HFF-Myc (cell line): ENCODE measurements around the gene ERLIN1.

Source experiments
- DNase-seq: peaks from one replicate; pipeline ENCODE4 v3.0.0-alpha.2; 2011; ENCODE audit warnings: low read depth; ENCODE audit errors: extremely low read depth
- H3K4me3 ChIP-seq: replicated peaks from 2 replicates; pipeline ENCODE4 v1.5.1; 2011; ENCODE audit warnings: low read depth, mild to moderate bottlenecking, control low read depth, low read length
- TF ChIP-seq, protein P1 (sequence below): IDR thresholded peaks from 2 replicates; pipeline ENCODE4 v1.5.1; 2012; ENCODE audit warnings: mild to moderate bottlenecking, low read depth, low read length, control low read depth; ENCODE audit errors: missing control alignments

ERLIN1 gene

DNA sequence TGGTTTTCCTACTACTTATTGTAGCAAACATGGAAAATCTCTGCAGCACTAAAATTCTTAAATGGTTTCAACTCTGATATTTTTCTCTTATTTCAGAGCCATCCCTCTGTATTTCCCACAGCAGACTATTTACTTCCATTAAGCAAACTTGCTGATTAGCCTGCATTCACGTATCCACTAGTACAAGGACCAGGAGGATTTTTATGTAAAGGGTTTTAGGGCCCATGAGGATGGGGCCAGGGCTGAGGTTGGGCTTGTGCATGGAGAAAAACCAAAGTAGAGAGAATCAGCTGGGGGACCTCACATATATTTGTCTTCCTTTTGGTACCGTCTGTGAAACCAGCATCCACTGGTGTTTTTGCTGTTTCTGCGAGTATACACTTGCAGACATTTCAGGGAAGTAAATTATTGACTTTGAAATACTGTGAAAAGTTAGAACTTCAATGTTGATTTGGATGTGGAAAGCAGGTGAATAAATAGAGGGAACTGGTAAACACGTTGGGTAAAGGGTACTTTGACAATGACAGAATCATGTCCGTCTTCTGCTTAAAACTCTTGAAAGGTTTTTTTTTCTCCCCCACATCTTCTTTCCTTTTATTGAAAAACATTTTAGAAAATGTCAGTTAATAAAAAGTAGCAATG lies 44.3 kb downstream of the ERLIN1 start:
- H3K4me3 ChIP-seq = no peak overlapping the region
- no peak for DNase-seq
- TF ChIP-seq, protein P1, sequence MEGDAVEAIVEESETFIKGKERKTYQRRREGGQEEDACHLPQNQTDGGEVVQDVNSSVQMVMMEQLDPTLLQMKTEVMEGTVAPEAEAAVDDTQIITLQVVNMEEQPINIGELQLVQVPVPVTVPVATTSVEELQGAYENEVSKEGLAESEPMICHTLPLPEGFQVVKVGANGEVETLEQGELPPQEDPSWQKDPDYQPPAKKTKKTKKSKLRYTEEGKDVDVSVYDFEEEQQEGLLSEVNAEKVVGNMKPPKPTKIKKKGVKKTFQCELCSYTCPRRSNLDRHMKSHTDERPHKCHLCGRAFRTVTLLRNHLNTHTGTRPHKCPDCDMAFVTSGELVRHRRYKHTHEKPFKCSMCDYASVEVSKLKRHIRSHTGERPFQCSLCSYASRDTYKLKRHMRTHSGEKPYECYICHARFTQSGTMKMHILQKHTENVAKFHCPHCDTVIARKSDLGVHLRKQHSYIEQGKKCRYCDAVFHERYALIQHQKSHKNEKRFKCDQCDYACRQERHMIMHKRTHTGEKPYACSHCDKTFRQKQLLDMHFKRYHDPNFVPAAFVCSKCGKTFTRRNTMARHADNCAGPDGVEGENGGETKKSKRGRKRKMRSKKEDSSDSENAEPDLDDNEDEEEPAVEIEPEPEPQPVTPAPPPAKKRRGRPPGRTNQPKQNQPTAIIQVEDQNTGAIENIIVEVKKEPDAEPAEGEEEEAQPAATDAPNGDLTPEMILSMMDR = no peak

DNA sequence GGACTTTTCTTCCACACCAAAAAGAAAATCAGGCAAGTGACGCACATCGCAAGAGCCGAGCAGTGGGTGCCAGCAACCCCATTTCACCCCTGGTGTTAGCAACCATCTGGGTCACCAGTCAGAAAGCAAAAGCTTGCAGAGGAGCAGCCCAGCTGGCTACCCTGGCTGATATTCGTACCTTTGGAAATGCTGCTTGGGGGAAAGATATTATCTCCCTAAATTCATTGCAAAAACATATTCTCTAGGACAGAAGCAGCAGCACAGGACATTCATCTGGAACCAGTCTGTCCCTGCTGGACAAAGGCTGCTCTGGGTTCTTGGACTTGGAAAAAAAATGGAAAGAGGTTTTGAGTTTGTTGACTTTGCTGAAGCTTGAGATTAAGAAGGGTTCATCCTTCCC lies 45.8 kb downstream of the ERLIN1 start:
- no peak for DNase-seq
- no peak overlapping the region for H3K4me3 ChIP-seq
- TF ChIP-seq, protein P1 = no peak

DNA sequence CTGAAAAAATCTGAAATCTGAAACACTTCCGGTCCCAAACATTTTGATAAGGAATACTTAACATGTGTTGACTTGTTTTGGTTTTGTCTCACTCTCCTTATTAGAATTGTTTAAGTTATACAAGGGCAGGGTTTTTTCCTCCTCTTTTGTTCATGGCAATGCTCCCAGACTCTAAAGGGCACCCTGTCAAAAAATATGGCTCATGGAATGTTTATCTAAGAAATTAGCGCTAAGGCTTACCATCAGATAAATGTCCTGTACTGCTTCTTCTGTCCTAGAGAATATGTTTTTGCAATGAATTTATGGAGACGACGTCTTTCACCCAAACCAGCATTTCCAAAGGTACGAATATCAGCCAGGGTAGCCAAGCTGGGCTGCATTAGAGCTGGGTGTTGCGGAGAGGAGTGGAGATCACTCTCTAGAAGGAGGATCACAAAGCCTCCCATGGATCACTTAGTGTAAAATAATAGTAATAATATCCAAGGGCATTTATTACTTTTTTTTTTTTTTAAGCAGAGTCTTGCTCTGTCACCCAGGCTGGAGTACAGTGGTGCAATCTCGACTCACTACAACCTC lies 46.8 kb downstream of the ERLIN1 start:
- H3K4me3 ChIP-seq = no peak overlapping the region
- TF ChIP-seq, protein P1 = no peak
- no peak for DNase-seq

DNA sequence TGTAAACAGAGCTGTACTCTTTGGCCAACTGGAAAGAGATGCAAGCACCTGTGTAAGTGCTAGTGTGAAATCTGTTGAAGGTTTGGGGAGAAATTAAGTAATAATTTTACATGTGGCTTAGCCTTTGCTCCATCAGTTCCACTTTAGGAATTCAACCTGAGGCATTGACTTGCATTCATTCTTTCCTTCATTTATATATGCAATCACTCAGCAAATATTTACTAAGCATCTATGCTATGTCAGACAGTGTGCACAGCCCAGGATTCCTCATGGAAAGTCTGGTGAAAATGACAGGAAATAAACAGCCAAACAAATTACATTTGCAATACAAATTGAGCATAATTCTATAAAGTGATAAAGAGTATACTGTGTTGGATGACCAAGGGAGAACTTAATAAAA lies 50.3 kb downstream of the ERLIN1 start:
- DNase-seq = no peak
- TF ChIP-seq, protein P1 = no peak
- no peak overlapping the region for H3K4me3 ChIP-seq

DNA sequence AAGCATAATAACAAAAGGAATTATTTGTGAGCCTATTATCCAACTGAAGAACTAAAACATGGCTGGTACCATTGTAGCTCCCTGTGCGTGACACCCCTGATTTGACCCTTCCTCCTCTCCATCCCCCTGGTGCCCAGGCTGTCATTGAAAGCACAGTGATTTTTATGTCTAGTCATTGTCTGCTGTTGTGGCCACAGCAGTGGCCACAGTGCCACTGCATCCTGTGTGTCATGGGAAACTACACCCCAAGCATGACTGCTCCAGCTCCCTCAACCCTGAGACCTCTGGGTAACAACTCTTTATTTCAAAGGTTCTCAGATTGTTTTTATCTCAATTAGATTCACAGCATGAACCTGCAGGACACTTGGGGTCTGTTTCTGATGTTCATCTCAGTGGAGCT lies 52.0 kb downstream of the ERLIN1 start:
- TF ChIP-seq, protein P1 = no peak
- H3K4me3 ChIP-seq = no peak overlapping the region
- no peak for DNase-seq

DNA sequence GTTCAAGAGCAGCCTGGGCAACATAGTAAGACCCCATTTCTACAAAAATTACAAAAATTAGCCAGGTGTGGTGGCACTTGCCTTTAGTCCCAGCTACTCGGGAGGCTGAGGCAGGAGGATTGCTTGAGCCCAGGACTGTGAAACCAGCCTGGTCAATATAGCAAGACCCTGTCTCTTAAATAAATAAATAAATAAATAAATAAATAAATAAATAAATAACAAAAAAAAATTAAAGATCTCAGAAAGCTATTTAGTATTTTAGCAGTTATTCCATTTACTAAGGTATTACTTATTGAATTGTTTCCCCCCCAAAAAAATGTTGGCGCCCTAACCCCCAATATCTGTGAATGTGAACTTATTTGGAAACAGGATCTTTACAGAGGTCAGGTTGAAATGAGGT lies 53.4 kb downstream of the ERLIN1 start:
- TF ChIP-seq, protein P1 = no peak
- no peak overlapping the region for H3K4me3 ChIP-seq
- no peak for DNase-seq

DNA sequence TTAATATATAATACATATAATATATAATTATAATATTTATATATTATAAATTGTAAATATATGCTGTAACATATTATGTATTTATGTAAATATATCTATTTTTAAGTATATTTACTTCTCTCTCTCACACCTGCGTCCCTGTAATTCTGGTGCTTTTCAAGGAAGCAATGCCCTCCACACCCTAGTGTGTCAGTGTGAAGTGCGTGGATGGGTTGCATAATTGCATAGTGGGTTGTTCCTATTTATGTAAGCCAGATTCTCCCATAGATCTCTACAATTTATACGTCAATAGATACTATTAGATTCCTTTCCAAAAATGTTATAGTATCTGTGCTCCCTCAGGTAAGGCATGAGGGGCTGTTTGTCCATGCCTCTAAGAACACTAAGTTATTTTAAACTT lies 54.3 kb downstream of the ERLIN1 start:
- TF ChIP-seq, protein P1 = no peak
- DNase-seq = no peak
- no peak overlapping the region for H3K4me3 ChIP-seq
